ENCODE measurements around the gene IDI1. TPM values are rescaled to one million over a fixed set of nuclear protein-coding genes. Genes with fewer than 3 reads are reported as not detected.

IDI1 gene
- total and polyA plus RNA-seq, 2 of the 13 experiments (the other 11 are each of a cell fraction or from before 2014, with no cell fraction given) = 44.4 to 145 TPM

DNA sequence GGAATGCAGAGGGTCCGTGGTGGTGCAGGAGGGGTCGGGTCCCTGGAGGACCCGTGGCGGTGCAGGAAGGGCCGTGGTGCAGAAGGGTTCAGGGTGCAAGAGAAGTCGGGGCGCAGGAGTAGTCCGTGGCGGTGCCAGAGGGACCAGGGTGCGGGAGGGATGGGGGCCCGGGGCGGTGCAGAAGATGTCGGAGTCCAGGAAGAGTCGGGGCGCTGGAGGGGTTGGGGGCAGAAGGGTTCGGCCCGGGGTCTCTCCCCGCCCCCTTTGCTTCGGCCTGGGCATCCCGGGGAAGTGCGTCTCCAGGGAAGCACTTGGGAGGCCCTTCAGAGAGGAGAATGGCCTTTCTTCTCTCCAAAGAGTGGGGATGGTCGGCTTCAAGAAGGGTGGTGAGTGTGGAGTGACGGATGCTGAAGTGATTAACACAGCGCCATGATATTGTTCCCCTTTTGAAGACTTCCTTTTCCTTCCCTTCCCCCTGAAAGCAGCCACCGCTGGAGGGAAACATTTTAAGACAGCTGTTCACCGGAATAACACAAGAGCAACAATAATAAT, 8.3 kb upstream of the IDI1 start:
- BruUV-seq (replicated peaks) = no TSS peak
- CTCF ChIA-PET (ENCODE audit: low intra/inter-chr PET ratio, low total read pairs) = no interaction called here
- TF ChIP-seq TARDBP (CRISPR knock-in tag; IDR thresholded peaks at IDR 0.05) = no peak
- no peak for TF ChIP-seq ZNF550 (CRISPR knock-in tag; IDR thresholded peaks at IDR 0.05; ENCODE audit: borderline replicate concordance)
- TF ChIP-seq ZNF567 (CRISPR knock-in tag; IDR thresholded peaks at IDR 0.05; ENCODE audit: borderline replicate concordance) = no peak
- TF ChIP-seq REL (CRISPR knock-in tag; conservative IDR thresholded peaks at IDR 0.05) = no peak
- no peak for TF ChIP-seq HNRNPUL1 (IDR thresholded peaks at IDR 0.05; ENCODE audit: low read depth, low read length)
- TF ChIP-seq RNF2 (conservative IDR thresholded peaks at IDR 0.05; ENCODE audit: low read depth) = no peak
- no peak for TF ChIP-seq ZNF543 (CRISPR knock-in tag; IDR thresholded peaks at IDR 0.05)
- TF ChIP-seq NFKB2 (CRISPR knock-in tag; IDR thresholded peaks at IDR 0.05; ENCODE audit: borderline replicate concordance) = no peak
- TF ChIP-seq BHLHE40 (IDR thresholded peaks at IDR 0.05; ENCODE audit: low read length) = no peak
- TF ChIP-seq ZNF773 (CRISPR knock-in tag; IDR thresholded peaks at IDR 0.05; ENCODE audit: borderline replicate concordance) = no peak
- TF ChIP-seq, protein P1, sequence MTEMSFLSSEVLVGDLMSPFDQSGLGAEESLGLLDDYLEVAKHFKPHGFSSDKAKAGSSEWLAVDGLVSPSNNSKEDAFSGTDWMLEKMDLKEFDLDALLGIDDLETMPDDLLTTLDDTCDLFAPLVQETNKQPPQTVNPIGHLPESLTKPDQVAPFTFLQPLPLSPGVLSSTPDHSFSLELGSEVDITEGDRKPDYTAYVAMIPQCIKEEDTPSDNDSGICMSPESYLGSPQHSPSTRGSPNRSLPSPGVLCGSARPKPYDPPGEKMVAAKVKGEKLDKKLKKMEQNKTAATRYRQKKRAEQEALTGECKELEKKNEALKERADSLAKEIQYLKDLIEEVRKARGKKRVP (CRISPR knock-in tag; IDR thresholded peaks at IDR 0.05) = no peak
- TF ChIP-seq ISL2 (CRISPR knock-in tag; IDR thresholded peaks at IDR 0.05) = no peak
- TF ChIP-seq, protein P2, sequence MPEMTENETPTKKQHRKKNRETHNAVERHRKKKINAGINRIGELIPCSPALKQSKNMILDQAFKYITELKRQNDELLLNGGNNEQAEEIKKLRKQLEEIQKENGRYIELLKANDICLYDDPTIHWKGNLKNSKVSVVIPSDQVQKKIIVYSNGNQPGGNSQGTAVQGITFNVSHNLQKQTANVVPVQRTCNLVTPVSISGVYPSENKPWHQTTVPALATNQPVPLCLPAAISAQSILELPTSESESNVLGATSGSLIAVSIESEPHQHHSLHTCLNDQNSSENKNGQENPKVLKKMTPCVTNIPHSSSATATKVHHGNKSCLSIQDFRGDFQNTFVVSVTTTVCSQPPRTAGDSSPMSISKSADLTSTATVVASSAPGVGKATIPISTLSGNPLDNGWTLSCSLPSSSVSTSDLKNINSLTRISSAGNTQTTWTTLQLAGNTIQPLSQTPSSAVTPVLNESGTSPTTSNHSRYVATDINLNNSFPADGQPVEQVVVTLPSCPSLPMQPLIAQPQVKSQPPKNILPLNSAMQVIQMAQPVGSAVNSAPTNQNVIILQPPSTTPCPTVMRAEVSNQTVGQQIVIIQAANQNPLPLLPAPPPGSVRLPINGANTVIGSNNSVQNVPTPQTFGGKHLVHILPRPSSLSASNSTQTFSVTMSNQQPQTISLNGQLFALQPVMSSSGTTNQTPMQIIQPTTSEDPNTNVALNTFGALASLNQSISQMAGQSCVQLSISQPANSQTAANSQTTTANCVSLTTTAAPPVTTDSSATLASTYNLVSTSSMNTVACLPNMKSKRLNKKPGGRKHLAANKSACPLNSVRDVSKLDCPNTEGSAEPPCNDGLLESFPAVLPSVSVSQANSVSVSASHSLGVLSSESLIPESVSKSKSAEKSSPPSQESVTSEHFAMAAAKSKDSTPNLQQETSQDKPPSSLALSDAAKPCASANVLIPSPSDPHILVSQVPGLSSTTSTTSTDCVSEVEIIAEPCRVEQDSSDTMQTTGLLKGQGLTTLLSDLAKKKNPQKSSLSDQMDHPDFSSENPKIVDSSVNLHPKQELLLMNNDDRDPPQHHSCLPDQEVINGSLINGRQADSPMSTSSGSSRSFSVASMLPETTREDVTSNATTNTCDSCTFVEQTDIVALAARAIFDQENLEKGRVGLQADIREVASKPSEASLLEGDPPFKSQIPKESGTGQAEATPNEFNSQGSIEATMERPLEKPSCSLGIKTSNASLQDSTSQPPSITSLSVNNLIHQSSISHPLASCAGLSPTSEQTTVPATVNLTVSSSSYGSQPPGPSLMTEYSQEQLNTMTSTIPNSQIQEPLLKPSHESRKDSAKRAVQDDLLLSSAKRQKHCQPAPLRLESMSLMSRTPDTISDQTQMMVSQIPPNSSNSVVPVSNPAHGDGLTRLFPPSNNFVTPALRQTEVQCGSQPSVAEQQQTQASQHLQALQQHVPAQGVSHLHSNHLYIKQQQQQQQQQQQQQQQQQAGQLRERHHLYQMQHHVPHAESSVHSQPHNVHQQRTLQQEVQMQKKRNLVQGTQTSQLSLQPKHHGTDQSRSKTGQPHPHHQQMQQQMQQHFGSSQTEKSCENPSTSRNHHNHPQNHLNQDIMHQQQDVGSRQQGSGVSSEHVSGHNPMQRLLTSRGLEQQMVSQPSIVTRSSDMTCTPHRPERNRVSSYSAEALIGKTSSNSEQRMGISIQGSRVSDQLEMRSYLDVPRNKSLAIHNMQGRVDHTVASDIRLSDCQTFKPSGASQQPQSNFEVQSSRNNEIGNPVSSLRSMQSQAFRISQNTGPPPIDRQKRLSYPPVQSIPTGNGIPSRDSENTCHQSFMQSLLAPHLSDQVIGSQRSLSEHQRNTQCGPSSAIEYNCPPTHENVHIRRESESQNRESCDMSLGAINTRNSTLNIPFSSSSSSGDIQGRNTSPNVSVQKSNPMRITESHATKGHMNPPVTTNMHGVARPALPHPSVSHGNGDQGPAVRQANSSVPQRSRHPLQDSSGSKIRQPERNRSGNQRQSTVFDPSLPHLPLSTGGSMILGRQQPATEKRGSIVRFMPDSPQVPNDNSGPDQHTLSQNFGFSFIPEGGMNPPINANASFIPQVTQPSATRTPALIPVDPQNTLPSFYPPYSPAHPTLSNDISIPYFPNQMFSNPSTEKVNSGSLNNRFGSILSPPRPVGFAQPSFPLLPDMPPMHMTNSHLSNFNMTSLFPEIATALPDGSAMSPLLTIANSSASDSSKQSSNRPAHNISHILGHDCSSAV (CRISPR knock-in tag; IDR thresholded peaks at IDR 0.05; ENCODE audit: borderline replicate concordance) = no peak
- TF ChIP-seq SP5 (CRISPR knock-in tag; IDR thresholded peaks at IDR 0.05; ENCODE audit: borderline replicate concordance, low read depth) = no peak
- TF ChIP-seq ZNF224 (CRISPR knock-in tag; IDR thresholded peaks at IDR 0.05) = no peak
- TF ChIP-seq ZNF766 (CRISPR knock-in tag; IDR thresholded peaks at IDR 0.05; ENCODE audit: borderline replicate concordance) = no peak
- no peak for TF ChIP-seq SRF (IDR thresholded peaks at IDR 0.05; ENCODE audit: low read depth, low read length)

More for the DNA sequence above, 8.3 kb upstream of the IDI1 start:
- in situ Hi-C loops (cut with HindIII; ENCODE audit: extremely low pct_ligation_motif_present, low pct_unique_long_range_greater_than_20kb) = no loop called here
- H3K9me3 ChIP-seq (ENCODE audit: low read length) = no peaks in the 10 kb centered on the region
- DNase-seq (ENCODE audit: low spot score) (no peak), FAIRE-seq (no peak), ATAC-seq (peak; percentile 39)
- H3K36me3 ChIP-seq (replicated peaks in 1 of 2; ENCODE audit: control insufficient read depth in 1 of 2, insufficient read depth in 2 of 2, low read length in 2 of 2) = peaks cover 1 to 25% of the 10 kb centered on the region in 2 experiments; a peak in 3 of 5 replicates
- H3K4me2 ChIP-seq (ENCODE audit: low read depth, low read length) = peak overlapping the region; percentile 81
- H3K27ac ChIP-seq (ENCODE audit: extremely low read length, insufficient read depth, low read length) = peak overlapping the region; percentile 80
- H3K27me3 ChIP-seq (ENCODE audit: control insufficient read depth in 1 of 2, insufficient read depth in 2 of 2, low read length in 2 of 2) = no peaks in the 10 kb centered on the region
- H3K9ac ChIP-seq (ENCODE audit: insufficient read depth, low read depth, low read length) = peak overlapping the region; percentile 87
- no peak overlapping the region for H2AFZ ChIP-seq (ENCODE audit: low read length)
- intact Hi-C loops (cut with micrococcal nuclease; ENCODE audit: unreplicated experiment) = no loop called here
- H3K79me2 ChIP-seq (ENCODE audit: insufficient read depth, low read length) = peaks cover 89% of the 10 kb centered on the region
- peak overlapping the region; percentile 80 to 100 (median 99) for H3K4me3 ChIP-seq (replicated peaks in 1 of 3; ENCODE audit: insufficient read depth in 1 of 3, low read depth in 2 of 3, low read length in 3 of 3)
- under 1% methylated on average over 16 of the region's 26 CpGs for WGBS (ENCODE audit: low lambda C conversion rate)
- peaks cover 48% of the 10 kb centered on the region for H3K4me1 ChIP-seq (ENCODE audit: insufficient read depth, low read length)
- POLR2A ChIA-PET = interaction anchor here (1.0 kb wide), 1 partner anchor 8 kb away, joined by 6 read pairs; the partner anchor contains the start of gene IDI1
- peaks cover 9% of the 10 kb centered on the region for H4K20me1 ChIP-seq (ENCODE audit: insufficient read depth, low read length)
